HPDE6-E6E7 (cell line): ENCODE measurements around the gene CPNE7.

Source experiments
- DNase-seq: peaks from one replicate; pipeline ENCODE4 v3.0.0; 2011; ENCODE audit warnings: missing footprints; ENCODE audit errors: extremely low spot score

Gene CPNE7

GRCh38 chr16:89575247-89576152, at the start of gene CPNE7:
CPNE7 (plus strand) TSS chr16:89575758; CDS start chr16:89575898, 140 bp downstream.
- no peak for DNase-seq

- no peak for DNase-seq
These were observed 46.5 kb upstream of the CPNE7 start for GRCh38 chr16:89529097-89529496.

GRCh38 chr16:89530401-89531381, 44.9 kb upstream of the CPNE7 start:
- no peak for DNase-seq

GRCh38 chr16:89531821-89532526, 43.6 kb upstream of the CPNE7 start:
- DNase-seq = no peak

- no peak for DNase-seq
These were observed 41.3 kb upstream of the CPNE7 start for GRCh38 chr16:89534252-89534756.

DNA sequence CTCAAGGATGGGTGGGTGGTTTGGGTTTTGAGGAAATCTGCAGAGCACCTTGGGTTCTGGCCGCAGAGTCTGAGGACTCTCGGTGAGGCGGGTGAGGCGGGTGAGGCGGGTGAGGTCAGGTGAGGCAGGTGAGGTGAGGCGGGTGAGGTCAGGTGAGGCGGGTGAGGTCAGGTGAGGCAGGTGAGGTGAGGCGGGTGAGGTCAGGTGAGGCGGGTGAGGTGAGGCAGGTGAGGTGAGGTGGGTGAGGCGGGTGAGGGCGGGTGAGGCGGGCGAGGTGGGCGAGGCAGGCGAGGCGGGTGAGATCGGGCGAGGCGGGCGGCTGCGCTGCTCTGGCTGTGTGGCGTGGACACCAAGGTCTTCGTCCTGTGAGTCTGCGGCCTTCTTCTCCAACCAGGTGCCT, 39.2 kb upstream of the CPNE7 start:
- DNase-seq = no peak

- DNase-seq = no peak
These were observed 38.5 kb upstream of the CPNE7 start for GRCh38 chr16:89536886-89537548.

DNA sequence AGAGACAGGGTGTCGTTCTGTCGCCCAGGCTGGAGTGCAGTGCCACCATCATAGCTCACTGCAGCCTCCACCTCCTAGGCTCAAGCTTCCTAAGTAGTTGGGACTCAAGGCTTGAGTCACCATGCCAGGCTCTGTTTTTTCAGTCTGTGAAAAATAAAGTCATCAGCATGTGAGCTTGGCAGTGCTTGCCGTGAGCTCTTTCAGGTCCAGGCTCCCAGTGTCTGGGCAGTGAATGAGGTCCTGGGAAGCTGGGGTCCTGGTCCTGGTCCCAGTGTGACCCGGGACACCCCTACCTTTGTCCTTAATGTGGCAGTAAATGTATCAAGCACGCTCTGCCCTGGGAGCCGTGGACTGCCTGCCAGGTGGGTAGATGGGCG, 38.0 kb upstream of the CPNE7 start:
- no peak for DNase-seq

- no peak for DNase-seq
These were observed 37.3 kb upstream of the CPNE7 start for GRCh38 chr16:89538286-89538685.

DNA sequence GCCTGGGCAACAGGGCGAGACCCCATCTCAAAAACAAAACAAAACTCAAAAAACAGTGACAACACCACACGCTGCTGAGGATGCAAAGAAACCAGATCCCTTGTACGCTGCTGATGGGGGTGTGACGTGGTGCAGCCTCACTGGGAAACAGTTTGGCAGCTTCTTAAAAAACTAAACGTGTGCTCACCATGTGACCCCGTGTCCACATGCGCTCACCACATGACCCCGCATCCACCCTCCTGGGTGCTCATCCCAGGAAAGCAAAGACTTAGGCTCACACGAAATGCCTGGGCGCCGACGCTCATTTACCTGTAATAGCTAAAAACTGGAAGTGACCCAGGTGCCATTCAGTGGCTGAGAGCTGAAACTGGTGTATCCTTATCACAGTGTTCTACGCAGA, 35.0 kb upstream of the CPNE7 start:
- no peak for DNase-seq

- no peak for DNase-seq
These were observed 33.8 kb upstream of the CPNE7 start for GRCh38 chr16:89541792-89542191.

- DNase-seq = no peak
These were observed 31.4 kb upstream of the CPNE7 start for GRCh38 chr16:89544113-89544512.

DNA sequence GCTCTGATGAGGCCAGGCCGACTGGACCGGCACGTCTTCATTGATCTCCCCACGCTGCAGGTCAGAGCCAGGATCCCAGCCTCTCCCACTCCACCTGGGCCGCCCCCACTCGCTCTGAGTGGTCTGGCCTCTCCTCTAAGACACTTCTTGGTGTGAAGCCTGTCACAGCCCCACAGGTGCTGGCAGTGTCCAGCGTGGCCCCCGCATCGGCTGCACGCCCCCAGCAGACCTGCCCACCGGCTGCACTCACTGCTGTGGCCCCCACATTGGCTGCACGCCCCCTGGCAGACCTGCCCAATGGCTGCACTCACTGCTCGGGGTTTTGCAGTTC, 30.9 kb upstream of the CPNE7 start:
- DNase-seq = no peak

GRCh38 chr16:89545044-89545830, 30.3 kb upstream of the CPNE7 start:
- no peak for DNase-seq

DNA sequence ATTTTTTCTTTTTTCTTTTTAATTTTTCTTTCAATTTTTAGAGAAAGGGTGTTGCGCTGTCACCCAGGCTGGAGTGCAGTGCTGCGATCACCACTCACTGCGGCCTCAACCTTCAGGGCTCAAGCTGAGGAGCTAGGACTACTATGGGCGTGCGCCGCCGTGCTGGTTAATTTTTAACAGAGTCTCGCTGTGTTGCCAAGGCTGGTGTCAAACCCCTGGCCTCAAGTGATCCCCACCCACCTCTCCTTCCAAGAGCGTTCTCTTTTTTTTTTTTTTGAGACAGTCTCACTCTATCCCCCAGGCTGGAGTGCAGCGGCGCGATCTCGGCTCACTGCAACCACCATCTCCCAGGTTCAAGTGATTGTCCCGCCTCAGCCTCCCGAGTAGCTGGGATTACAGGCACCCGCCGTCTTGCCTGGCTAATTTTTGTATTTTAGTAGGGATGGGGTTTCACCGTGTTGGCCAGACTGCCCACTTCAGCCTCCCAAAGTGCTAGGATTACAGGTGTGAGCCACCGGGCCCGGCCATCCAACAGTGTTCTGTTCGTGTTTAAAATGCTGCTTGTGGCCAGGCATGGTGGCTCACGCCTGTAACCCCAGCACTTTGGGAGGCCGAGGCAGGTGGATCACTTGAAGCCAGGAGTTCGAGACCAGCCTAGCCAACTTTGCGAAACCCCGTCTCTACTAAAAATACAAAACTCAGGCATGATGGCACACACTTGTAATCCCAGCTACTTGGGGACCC, 29.6 kb upstream of the CPNE7 start:
- DNase-seq = no peak

- no peak for DNase-seq
These were observed 28.8 kb upstream of the CPNE7 start for GRCh38 chr16:89546781-89547180.

DNA sequence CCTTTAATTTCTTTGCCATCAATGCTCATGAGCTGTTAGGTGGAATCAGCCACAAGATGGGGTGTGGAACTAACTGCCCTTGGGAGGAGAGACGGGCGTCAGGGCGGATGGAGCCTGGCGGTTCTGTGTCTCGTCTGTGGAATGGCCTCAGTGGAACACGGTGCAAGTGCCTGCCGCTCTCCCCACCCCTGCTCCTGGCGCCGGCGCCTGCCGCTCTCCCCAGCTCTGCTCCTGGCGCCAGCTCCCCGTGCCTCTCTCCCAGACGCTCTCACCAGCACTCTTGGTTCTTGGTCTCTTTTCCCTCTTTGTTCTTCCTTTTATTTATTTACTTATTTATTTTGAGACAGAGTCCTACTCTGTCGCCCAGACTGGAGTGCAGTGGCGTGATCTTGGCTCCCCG, 28.3 kb upstream of the CPNE7 start:
- no peak for DNase-seq

DNA sequence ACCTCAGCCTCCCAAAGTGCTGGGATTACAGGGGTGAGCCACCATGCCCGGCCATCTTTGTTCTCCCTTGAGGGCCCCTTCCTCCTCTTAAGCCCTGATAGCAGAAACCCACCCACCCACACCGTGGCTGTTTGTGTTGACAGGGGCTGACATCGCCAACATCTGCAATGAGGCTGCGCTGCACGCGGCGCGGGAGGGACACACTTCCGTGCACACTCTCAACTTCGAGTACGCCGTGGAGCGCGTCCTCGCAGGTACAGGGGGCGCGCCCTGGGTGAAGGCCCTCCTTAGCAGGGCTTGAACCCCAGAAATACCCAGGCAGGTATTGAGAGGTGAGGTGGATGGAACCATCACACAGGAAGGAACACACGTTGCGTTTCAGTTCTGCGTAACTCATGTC, 27.7 kb upstream of the CPNE7 start:
- DNase-seq = no peak

DNA sequence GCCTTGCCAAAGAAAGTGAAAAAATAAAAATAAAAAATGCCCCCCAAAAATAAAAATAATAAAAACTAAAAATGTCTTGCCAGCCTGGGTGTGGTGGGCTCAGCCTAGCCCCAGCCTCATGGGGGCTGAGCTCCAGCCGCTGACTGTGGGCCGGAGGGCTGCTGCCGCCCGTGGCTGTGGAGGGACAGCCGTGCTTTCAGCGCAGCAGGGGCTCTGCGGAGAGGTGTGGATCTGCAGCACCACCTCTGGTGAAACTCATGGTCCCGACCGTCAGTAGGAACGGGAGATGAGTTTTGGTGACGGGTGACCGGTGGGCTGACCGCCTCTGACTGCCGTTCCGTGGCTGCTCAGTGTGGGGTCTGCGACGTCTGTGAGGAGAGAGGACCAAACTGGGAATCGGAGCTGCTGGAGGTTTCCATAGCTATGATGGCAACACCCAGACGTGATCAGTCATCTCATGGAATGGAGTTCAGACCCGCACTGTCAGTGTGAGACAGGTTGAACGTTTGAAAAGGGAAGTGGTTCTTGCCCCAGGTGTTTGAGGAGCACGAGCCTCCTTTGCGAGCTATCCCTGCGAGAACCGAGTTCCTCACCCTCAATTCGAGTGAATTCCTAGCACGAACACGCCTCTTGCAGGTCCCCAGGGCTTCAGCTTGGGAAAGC, 27.1 kb upstream of the CPNE7 start:
- DNase-seq = no peak
